ENCODE data around the gene PIK3R3.

- TF ChIP-seq NUFIP1 (IDR thresholded peaks at IDR 0.05; ENCODE audit: partially characterized antibody): no peak
- no peak for TF ChIP-seq RAD21 (CRISPR knock-in tag; conservative IDR thresholded peaks at IDR 0.05 in 1 of 2, IDR thresholded peaks at IDR 0.05 in 1 of 2)
- TF ChIP-seq SRF (CRISPR knock-in tag; IDR thresholded peaks at IDR 0.05): no peak
- TF ChIP-seq MEF2A (IDR thresholded peaks at IDR 0.05; ENCODE audit: control insufficient read depth, low read depth, low read length): no peak
Measured at GRCh38 chr1:46076343-46076742, 56.1 kb downstream of the PIK3R3 start.

Measured in K562 (cell line).